SK-N-SH treated with all-trans-retinoic acid at 6 μM for 48 hours (cell line): ENCODE data around the gene TRPV5.

Experiments
- GLIS3 ChIP-seq: fragments of 250-450 bp; sonication (Bioruptor Pico); IDR thresholded peaks from 2 replicates; pipeline ENCODE4 v1.5.0; 2020; ENCODE audit warnings: mild to moderate bottlenecking, moderate library complexity
- OSR1 ChIP-seq: fragments of 250-450 bp; sonication (Bioruptor Pico); IDR thresholded peaks from 2 replicates; pipeline ENCODE4 v1.8.0; 2022; ENCODE audit warnings: moderate library complexity, mild to moderate bottlenecking, inconsistent platforms
- RARB ChIP-seq: fragments of 250-450 bp; sonication (Bioruptor Pico); IDR thresholded peaks from 2 replicates; pipeline ENCODE4 v1.8.0; 2021; ENCODE audit warnings: mild to moderate bottlenecking, moderate library complexity
- ZC3H10 ChIP-seq: fragments of 250-450 bp; sonication (Bioruptor Pico); IDR thresholded peaks from 2 replicates; pipeline ENCODE4 v1.5.1; 2021; ENCODE audit warnings: mild to moderate bottlenecking, moderate library complexity
- ZFP3 ChIP-seq: fragments of 250-450 bp; sonication (Bioruptor Pico); IDR thresholded peaks from 2 replicates; pipeline ENCODE4 v1.5.0; 2020; ENCODE audit warnings: mild to moderate bottlenecking, moderate library complexity
- ZNF565 ChIP-seq: fragments of 450-650 bp; formaldehyde crosslinking; conservative IDR thresholded peaks from 2 replicates; pipeline ENCODE4 v1.5.0; 2020; ENCODE audit warnings: low read depth, mild to moderate bottlenecking, moderate library complexity
- TF ChIP-seq, protein P1 (sequence below): fragments of 250-450 bp; sonication (Bioruptor Pico); IDR thresholded peaks from 2 replicates; pipeline ENCODE4 v1.8.0; 2020; ENCODE audit warnings: mild to moderate bottlenecking, moderate library complexity, borderline replicate concordance
- TF ChIP-seq, protein P2 (sequence below): fragments of 250-450 bp; sonication (Bioruptor Pico); IDR thresholded peaks from 2 replicates; pipeline ENCODE4 v1.5.1; 2021; ENCODE audit warnings: mild to moderate bottlenecking, moderate library complexity

- TF ChIP-seq, protein P1, sequence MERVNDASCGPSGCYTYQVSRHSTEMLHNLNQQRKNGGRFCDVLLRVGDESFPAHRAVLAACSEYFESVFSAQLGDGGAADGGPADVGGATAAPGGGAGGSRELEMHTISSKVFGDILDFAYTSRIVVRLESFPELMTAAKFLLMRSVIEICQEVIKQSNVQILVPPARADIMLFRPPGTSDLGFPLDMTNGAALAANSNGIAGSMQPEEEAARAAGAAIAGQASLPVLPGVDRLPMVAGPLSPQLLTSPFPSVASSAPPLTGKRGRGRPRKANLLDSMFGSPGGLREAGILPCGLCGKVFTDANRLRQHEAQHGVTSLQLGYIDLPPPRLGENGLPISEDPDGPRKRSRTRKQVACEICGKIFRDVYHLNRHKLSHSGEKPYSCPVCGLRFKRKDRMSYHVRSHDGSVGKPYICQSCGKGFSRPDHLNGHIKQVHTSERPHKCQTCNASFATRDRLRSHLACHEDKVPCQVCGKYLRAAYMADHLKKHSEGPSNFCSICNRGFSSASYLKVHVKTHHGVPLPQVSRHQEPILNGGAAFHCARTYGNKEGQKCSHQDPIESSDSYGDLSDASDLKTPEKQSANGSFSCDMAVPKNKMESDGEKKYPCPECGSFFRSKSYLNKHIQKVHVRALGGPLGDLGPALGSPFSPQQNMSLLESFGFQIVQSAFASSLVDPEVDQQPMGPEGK (CRISPR knock-in tag) = no peak
- TF ChIP-seq RARB (CRISPR knock-in tag) (no peak), ZC3H10 (CRISPR knock-in tag) (no peak), OSR1 (no peak), ZFP3 (CRISPR knock-in tag) (no peak), ZNF565 (no peak), GLIS3 (CRISPR knock-in tag) (no peak)
- TF ChIP-seq, protein P2, sequence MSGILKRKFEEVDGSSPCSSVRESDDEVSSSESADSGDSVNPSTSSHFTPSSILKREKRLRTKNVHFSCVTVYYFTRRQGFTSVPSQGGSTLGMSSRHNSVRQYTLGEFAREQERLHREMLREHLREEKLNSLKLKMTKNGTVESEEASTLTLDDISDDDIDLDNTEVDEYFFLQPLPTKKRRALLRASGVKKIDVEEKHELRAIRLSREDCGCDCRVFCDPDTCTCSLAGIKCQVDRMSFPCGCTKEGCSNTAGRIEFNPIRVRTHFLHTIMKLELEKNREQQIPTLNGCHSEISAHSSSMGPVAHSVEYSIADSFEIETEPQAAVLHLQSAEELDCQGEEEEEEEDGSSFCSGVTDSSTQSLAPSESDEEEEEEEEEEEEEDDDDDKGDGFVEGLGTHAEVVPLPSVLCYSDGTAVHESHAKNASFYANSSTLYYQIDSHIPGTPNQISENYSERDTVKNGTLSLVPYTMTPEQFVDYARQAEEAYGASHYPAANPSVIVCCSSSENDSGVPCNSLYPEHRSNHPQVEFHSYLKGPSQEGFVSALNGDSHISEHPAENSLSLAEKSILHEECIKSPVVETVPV (CRISPR knock-in tag) = no peak
These were observed 42.6 kb downstream of the TRPV5 start for GRCh38 chr7:142890874-142891485.
